SJCRH30 (cell line): ENCODE results near the gene ZNF827. TPM values are rescaled to one million over a fixed set of nuclear protein-coding genes. Genes with fewer than 3 reads are reported as not detected.

Experiments
- DNase-seq, 2 experiments: peaks; one replicate each; pipeline ENCODE4 v3.0.0-alpha.2; 2015 to 2020
- H3K27ac ChIP-seq: fragments of 250-450 bp; sonication (Bioruptor Pico); 2 replicates; pipeline ENCODE4 v1.5.1; 2020; ENCODE audit warnings: mild to moderate bottlenecking, moderate library complexity
- H3K27me3 ChIP-seq: fragments of 250-450 bp; sonication (Bioruptor Pico); 2 replicates; pipeline ENCODE4 v1.5.1; 2020; ENCODE audit warnings: mild to moderate bottlenecking, moderate library complexity
- H3K36me3 ChIP-seq: fragments of 250-450 bp; sonication (Bioruptor Pico); 2 replicates; pipeline ENCODE4 v1.5.1; 2020; ENCODE audit warnings: mild to moderate bottlenecking, moderate library complexity
- H3K4me1 ChIP-seq: fragments of 250-450 bp; sonication (Bioruptor Pico); 2 replicates; pipeline ENCODE4 v1.5.1; 2020; ENCODE audit warnings: mild to moderate bottlenecking, moderate library complexity
- H3K4me3 ChIP-seq: fragments of 250-450 bp; sonication (Bioruptor Pico); 2 replicates; pipeline ENCODE4 v1.5.1; 2020; ENCODE audit warnings: mild to moderate bottlenecking, moderate library complexity
- H3K9me3 ChIP-seq: fragments of 250-450 bp; sonication (Bioruptor Pico); replicated peaks from 2 replicates; pipeline ENCODE4 v1.5.1; 2020; ENCODE audit warnings: mild to moderate bottlenecking, moderate library complexity
- total RNA-seq: library from RNA; depleted of rRNA; stranded (reverse); fragments of >200 nt; shearing (Covaris generic); gene quantifications from 2 replicates; pipeline ENCODE4 v1.2.3, GENCODE V29; 2014

ZNF827 gene
- total RNA-seq, 1 experiment from 2014 or later, result 10.5 TPM

- H3K4me1 ChIP-seq, result no peaks in the 10 kb centered on the region
- H3K4me3 ChIP-seq, result no peak overlapping the region
Measured at GRCh38 chr4:145782756-145783155, 155.9 kb downstream of the ZNF827 start.

DNA sequence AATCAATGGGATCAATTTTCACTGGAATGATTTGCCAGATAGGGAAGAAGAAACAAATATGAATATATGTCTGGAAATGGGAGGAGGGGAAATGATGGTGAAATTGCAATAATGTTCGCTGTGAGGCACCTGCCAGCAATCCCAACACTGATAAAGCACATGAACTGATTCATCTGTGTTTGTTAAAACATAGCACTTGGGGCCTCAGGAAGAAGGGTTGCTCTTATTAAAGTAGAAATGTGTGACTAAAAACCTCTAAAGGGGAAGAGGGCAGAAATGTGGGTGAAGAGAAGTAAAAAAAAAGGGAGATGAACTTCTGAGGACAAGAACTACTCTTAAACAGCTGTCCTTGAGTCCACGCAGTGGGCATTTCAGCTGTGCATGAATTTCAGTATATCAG, 157.3 kb downstream of the ZNF827 start:
- H3K27me3 ChIP-seq, result no peaks in the 10 kb centered on the region

More at GRCh38 chr4:145782756-145783155, 155.9 kb downstream of the ZNF827 start:
- DNase-seq, result no peak
- Histone ChIP-seq H3K27me3 (no peaks in the 10 kb centered on the region), H3K36me3 (peaks cover 7% of the 10 kb centered on the region), H3K9me3 (no peaks in the 10 kb centered on the region), H3K27ac (no peak overlapping the region)

GRCh38 chr4:145779319-145779801, 159.3 kb downstream of the ZNF827 start:
- H3K27me3 ChIP-seq, result no peaks in the 10 kb centered on the region
- H3K27ac ChIP-seq, result no peak overlapping the region
- no peaks in the 10 kb centered on the region for H3K9me3 ChIP-seq
- H3K4me3 ChIP-seq, result no peak overlapping the region
- no peaks in the 10 kb centered on the region for H3K4me1 ChIP-seq
- H3K36me3 ChIP-seq, result peaks cover 9% of the 10 kb centered on the region
- no peak for DNase-seq

More for the DNA sequence above, 157.3 kb downstream of the ZNF827 start:
- Histone ChIP-seq H3K9me3 (no peaks in the 10 kb centered on the region), H3K4me3 (no peak overlapping the region), H3K4me1 (no peaks in the 10 kb centered on the region), H3K36me3 (peaks cover 7% of the 10 kb centered on the region), H3K27ac (no peak overlapping the region)
- DNase-seq, result no peak

GRCh38 chr4:145776208-145776607, 162.4 kb downstream of the ZNF827 start:
- H3K9me3 ChIP-seq, result no peaks in the 10 kb centered on the region
- H3K4me3 ChIP-seq, result no peak overlapping the region
- DNase-seq, result no peak
- no peaks in the 10 kb centered on the region for H3K27me3 ChIP-seq
- H3K27ac ChIP-seq, result no peak overlapping the region
- no peaks in the 10 kb centered on the region for H3K4me1 ChIP-seq
- peaks cover 12% of the 10 kb centered on the region for H3K36me3 ChIP-seq

DNA sequence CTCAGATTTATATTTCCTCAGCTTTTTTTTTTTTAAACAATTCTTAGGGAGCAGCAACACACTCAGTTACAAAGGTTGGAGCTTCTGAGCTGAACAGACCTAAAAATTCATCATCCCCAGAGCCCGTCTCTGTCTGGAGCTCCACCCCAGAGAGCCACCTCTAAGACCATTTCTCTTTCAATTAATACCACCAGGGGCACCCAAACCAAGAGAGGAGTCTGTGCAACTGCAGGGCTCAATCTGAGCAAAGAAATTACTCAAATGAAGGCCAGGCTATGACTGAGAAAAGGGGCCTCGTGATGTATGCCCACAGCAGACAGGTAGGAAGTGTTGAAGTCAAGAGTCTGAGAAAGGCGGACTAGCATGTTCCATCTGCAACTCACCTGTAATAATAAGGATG, 163.2 kb downstream of the ZNF827 start:
- Histone ChIP-seq H3K27ac (no peak overlapping the region), H3K36me3 (peaks cover 12% of the 10 kb centered on the region), H3K27me3 (no peaks in the 10 kb centered on the region), H3K4me1 (no peaks in the 10 kb centered on the region), H3K4me3 (no peak overlapping the region), H3K9me3 (no peaks in the 10 kb centered on the region)
- no peak for DNase-seq

GRCh38 chr4:145774473-145774872, 164.2 kb downstream of the ZNF827 start:
- Histone ChIP-seq H3K4me3 (no peak overlapping the region), H3K36me3 (peaks cover 12% of the 10 kb centered on the region), H3K27ac (no peak overlapping the region), H3K9me3 (no peaks in the 10 kb centered on the region), H3K27me3 (no peaks in the 10 kb centered on the region), H3K4me1 (no peaks in the 10 kb centered on the region)
- no peak for DNase-seq

GRCh38 chr4:145773581-145774234, 164.9 kb downstream of the ZNF827 start:
- DNase-seq, result no peak
- H3K36me3 ChIP-seq, result peaks cover 9% of the 10 kb centered on the region

DNA sequence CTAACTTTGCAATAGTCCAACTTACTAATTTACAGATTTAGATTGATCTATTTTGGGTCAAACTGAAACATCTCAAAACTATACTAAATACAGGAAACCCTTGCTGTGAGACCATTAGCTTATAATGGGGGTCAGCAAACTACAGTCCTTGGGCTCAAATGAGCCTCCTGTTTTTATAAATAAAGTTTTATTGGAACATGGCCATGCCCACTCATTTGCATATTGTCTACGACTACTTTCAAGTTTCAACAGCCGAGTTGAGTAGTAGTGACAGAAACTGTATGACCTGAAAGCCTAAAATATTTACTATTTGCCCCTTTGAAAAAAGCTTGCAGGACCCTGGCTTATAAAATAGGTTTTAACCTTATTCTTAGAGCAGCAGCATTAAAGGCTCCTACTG, 166.3 kb downstream of the ZNF827 start:
- H3K27me3 ChIP-seq, result no peaks in the 10 kb centered on the region
- DNase-seq, result no peak
- no peak overlapping the region for H3K4me3 ChIP-seq
- H3K27ac ChIP-seq, result no peak overlapping the region
- no peaks in the 10 kb centered on the region for H3K4me1 ChIP-seq
- H3K9me3 ChIP-seq, result no peaks in the 10 kb centered on the region; the same call in 1 of the 2 replicates
- peaks cover 8% of the 10 kb centered on the region; the same call in 1 of the 2 replicates for H3K36me3 ChIP-seq

More at GRCh38 chr4:145773581-145774234, 164.9 kb downstream of the ZNF827 start:
- Histone ChIP-seq H3K27ac (no peak overlapping the region), H3K27me3 (no peaks in the 10 kb centered on the region), H3K4me3 (no peak overlapping the region), H3K4me1 (no peaks in the 10 kb centered on the region), H3K9me3 (no peaks in the 10 kb centered on the region)

GRCh38 chr4:145770124-145770523, 168.5 kb downstream of the ZNF827 start:
- H3K4me1 ChIP-seq, result no peaks in the 10 kb centered on the region
- peaks cover 9% of the 10 kb centered on the region; the same call in 1 of the 2 replicates for H3K36me3 ChIP-seq
- no peak overlapping the region for H3K4me3 ChIP-seq
- H3K27ac ChIP-seq, result no peak overlapping the region
- H3K9me3 ChIP-seq, result no peaks in the 10 kb centered on the region; the same call in 1 of the 2 replicates
- no peaks in the 10 kb centered on the region for H3K27me3 ChIP-seq
- no peak for DNase-seq

- Histone ChIP-seq H3K27me3 (no peaks in the 10 kb centered on the region), H3K4me1 (no peaks in the 10 kb centered on the region), H3K27ac (no peak overlapping the region), H3K36me3 (peaks cover 12% of the 10 kb centered on the region), H3K9me3 (no peaks in the 10 kb centered on the region; the same call in 1 of the 2 replicates), H3K4me3 (no peak overlapping the region)
- DNase-seq, result no peak
Measured at GRCh38 chr4:145769450-145770037, 169.1 kb downstream of the ZNF827 start.

DNA sequence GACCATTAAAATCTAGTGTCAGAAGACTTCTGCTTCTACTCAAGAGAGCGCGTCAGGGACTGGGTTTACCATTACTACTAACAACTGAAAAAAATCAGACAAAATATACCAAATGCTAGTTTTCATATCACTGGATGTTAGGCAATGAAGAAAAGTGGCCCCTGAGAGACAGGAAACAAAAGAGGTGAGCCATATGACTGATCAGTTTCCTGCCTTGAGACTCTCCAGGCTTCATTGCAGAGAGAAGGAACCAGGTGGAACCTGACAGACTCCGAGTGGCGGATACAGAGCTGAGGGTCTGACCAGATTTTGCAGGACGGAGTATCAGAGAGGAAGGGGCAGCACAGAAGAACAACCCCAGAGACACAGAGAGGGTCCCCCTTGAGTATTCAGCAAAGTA, 172.3 kb downstream of the ZNF827 start:
- Histone ChIP-seq H3K36me3 (peaks cover 14% of the 10 kb centered on the region), H3K9me3 (no peaks in the 10 kb centered on the region; the same call in 1 of the 2 replicates), H3K27ac (no peak overlapping the region), H3K27me3 (no peaks in the 10 kb centered on the region), H3K4me3 (no peak overlapping the region), H3K4me1 (no peaks in the 10 kb centered on the region)
- no peak for DNase-seq

DNA sequence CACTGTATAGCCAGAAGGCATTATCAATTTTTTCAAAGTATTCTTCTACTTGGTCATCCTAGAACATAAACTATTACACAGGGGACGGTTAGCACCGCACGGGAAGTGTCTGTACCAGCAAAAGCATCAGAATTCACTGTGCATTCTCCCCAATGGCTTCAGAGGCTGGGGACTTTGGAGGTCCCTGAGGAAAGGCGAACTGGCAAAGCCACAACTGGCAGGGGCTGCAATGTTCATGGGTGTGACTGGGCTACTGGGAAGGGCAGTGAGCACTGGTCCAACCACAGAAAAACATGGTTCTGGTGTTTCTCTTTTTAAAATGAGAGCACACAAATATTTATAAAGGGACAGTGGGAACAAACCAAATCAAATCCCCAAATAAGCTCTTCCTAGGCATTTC, 175.2 kb downstream of the ZNF827 start:
- Histone ChIP-seq H3K36me3 (peaks cover 18% of the 10 kb centered on the region), H3K27me3 (no peaks in the 10 kb centered on the region), H3K27ac (no peak overlapping the region), H3K4me1 (no peaks in the 10 kb centered on the region), H3K4me3 (no peak overlapping the region), H3K9me3 (no peaks in the 10 kb centered on the region; the same call in 1 of the 2 replicates)
- DNase-seq, result no peak

- H3K36me3 ChIP-seq, result peaks cover 18% of the 10 kb centered on the region
- H3K4me1 ChIP-seq, result no peaks in the 10 kb centered on the region
- no peak overlapping the region for H3K4me3 ChIP-seq
- no peaks in the 10 kb centered on the region; the same call in 1 of the 2 replicates for H3K9me3 ChIP-seq
- no peak for DNase-seq
- no peak overlapping the region for H3K27ac ChIP-seq
- H3K27me3 ChIP-seq, result no peaks in the 10 kb centered on the region
Measured at GRCh38 chr4:145762719-145763118, 175.9 kb downstream of the ZNF827 start.

- Histone ChIP-seq H3K9me3 (no peaks in the 10 kb centered on the region), H3K27me3 (no peaks in the 10 kb centered on the region), H3K4me1 (no peaks in the 10 kb centered on the region), H3K4me3 (no peak overlapping the region), H3K36me3 (peaks cover 18% of the 10 kb centered on the region), H3K27ac (no peak overlapping the region)
- DNase-seq, result no peak
Measured at GRCh38 chr4:145760961-145761929, 177.4 kb downstream of the ZNF827 start.
